GM18520 (cell line): ENCODE data around the gene SMNDC1.
"Not testable (repeated sequence)": the region's sequence is repeated elsewhere in the genome, so short reads cannot be mapped to it uniquely, and the experiment has no call there.

Experiments used
- ATAC-seq: cut with Tn5 transposase; IDR thresholded peaks from one replicate; pipeline ENCODE4 v1.9.1; 2021; ENCODE audit not compliant: unreplicated experiment

The SMNDC1 gene

GRCh38 chr10:110285501-110285900 is 19.2 kb downstream of the SMNDC1 start:
- ATAC-seq = no peak

- ATAC-seq = no peak
Observed at GRCh38 chr10:110284262-110284661, 20.5 kb downstream of the SMNDC1 start.

- ATAC-seq = no peak
Observed at GRCh38 chr10:110279407-110279986, 25.2 kb downstream of the SMNDC1 start.

- ATAC-seq = no peak
Observed at GRCh38 chr10:110278562-110279406, 25.9 kb downstream of the SMNDC1 start.

GRCh38 chr10:110277591-110277990 is 27.1 kb downstream of the SMNDC1 start:
- no peak for ATAC-seq

- ATAC-seq = no peak
Observed at GRCh38 chr10:110276603-110277002, 28.1 kb downstream of the SMNDC1 start.

- no peak for ATAC-seq
Observed at GRCh38 chr10:110275128-110275729, 29.5 kb downstream of the SMNDC1 start.

GRCh38 chr10:110274647-110275046 is 30.1 kb downstream of the SMNDC1 start:
- no peak for ATAC-seq

GRCh38 chr10:110274072-110274627 is 30.6 kb downstream of the SMNDC1 start:
- no peak for ATAC-seq

GRCh38 chr10:110273474-110273873 is 31.2 kb downstream of the SMNDC1 start:
- no peak for ATAC-seq

GRCh38 chr10:110272995-110273394 is 31.7 kb downstream of the SMNDC1 start:
- not testable (repeated sequence) for ATAC-seq

GRCh38 chr10:110269374-110270318 is 35.1 kb downstream of the SMNDC1 start:
- peak; percentile 40 for ATAC-seq

- no peak for ATAC-seq
Observed at GRCh38 chr10:110268971-110269370, 35.7 kb downstream of the SMNDC1 start.

GRCh38 chr10:110268442-110268841 is 36.3 kb downstream of the SMNDC1 start:
- ATAC-seq = no peak

GRCh38 chr10:110267276-110267675 is 37.4 kb downstream of the SMNDC1 start:
- no peak for ATAC-seq

GRCh38 chr10:110265573-110266193 is 39.0 kb downstream of the SMNDC1 start:
- no peak for ATAC-seq

- ATAC-seq = no peak
Observed at GRCh38 chr10:110263164-110263563, 41.6 kb downstream of the SMNDC1 start.

GRCh38 chr10:110260746-110261477 is 43.8 kb downstream of the SMNDC1 start:
- no peak for ATAC-seq

- ATAC-seq = no peak
Observed at GRCh38 chr10:110259317-110259716, 45.4 kb downstream of the SMNDC1 start.

- no peak for ATAC-seq
Observed at GRCh38 chr10:110258542-110258941, 46.2 kb downstream of the SMNDC1 start.
